Measurements from ENCODE around the gene ZNF76. TPM values are rescaled to one million over a fixed set of nuclear protein-coding genes. Genes with fewer than 3 reads are reported as not detected.

The ZNF76 gene
- 54.8 and 57.9 TPM in 2 replicates for total RNA-seq

- Mint-ChIP-seq H3K4me1 (peaks cover 53% of the 10 kb centered on the region), H3K27me3 (no peaks in the 10 kb centered on the region), H3K27ac (peak within 1 kb of the TSS; percentile 93), H3K4me3 (peak within 1 kb of the TSS; percentile 97), H3K36me3 (ENCODE audit: low read depth) (peaks cover 6% of the 10 kb centered on the region), H3K9me3 (no peaks in the 10 kb centered on the region)
- ATAC-seq (ENCODE audit: low read depth) (peak; percentile 81), DNase-seq (peak; percentile 89)
- CTCF ChIA-PET: interaction anchor here (0.7 to 1.8 kb wide), 7 partner anchors 14 to 832 kb away, joined by 3 to 6 read pairs (median 3); no protein-coding TSS in a partner anchor
- intact Hi-C loops (cut with micrococcal nuclease): loop anchor here (1.0 to 5.0 kb wide), 4 partner anchors 35 to 1689 kb away; partner anchors contain the start of genes ANKS1A and HMGA1
- TF ChIP-seq CTCF (IDR thresholded peaks at IDR 0.05): no peak
- POLR2A ChIA-PET: interaction anchor here (0.6 to 1.7 kb wide), 15 partner anchors 18 to 833 kb away, joined by 3 to 18 read pairs (median 4); partner anchors contain the start of genes ANKS1A, FANCE, RPS10 and SNRPC
These were observed at the start of gene ZNF76 for GRCh38 chr6:35259194-35259947. TSS of gene ZNF76 (plus strand) at chr6:35259735. CDS start at chr6:35281152, 21,417 bp downstream.

DNA sequence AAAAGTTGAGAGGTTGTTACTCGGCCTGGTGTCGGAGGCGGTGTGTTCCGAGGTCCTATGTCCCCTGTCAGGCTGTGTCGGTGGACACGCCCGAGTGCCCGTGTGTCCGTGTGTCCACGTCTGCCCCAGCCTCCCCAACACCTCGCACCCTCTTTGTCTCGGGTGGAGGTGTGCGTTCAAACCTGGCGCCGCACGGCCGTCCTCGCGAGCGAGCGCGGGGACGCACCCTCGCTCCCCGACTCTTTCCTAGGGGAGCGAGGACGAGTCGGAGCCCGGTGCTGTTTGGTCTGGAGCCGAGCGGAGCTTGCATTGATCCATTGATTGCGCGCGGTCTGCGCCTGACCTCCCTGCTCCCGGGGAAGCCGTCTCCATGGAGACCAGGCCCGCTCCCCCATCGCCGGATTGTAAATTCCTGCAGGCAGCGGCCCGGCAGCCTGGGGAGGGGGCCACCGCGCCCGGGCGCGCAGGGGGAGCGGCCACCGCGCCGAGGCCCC is 46.2 kb upstream of the ZNF76 start:
- ChIA-PET POLR2A (no interaction called here), CTCF (interaction anchor here (1.0 kb wide), 1 partner anchor 7 kb away, joined by 4 read pairs; no protein-coding TSS in a partner anchor)
- peaks cover 62% of the 10 kb centered on the region for H3K27me3 Mint-ChIP-seq
- H3K27ac Mint-ChIP-seq: no peak overlapping the region
- ATAC-seq (ENCODE audit: low read depth): no peak
- no peak for DNase-seq
- no peaks in the 10 kb centered on the region for H3K9me3 Mint-ChIP-seq
- peaks cover 9% of the 10 kb centered on the region for H3K4me1 Mint-ChIP-seq
- H3K4me3 Mint-ChIP-seq: peak overlapping the region; percentile 70
- no peaks in the 10 kb centered on the region for H3K36me3 Mint-ChIP-seq (ENCODE audit: low read depth)
- intact Hi-C loops (cut with micrococcal nuclease): no loop called here
- TF ChIP-seq CTCF (IDR thresholded peaks at IDR 0.05): no peak

- DNase-seq (peak; percentile 18), ATAC-seq (ENCODE audit: low read depth) (no peak)
- CTCF ChIA-PET: interaction anchor here (1.0 kb wide), 1 partner anchor 8 kb away, joined by 4 read pairs; no protein-coding TSS in a partner anchor
- H3K27me3 Mint-ChIP-seq: peaks cover 54% of the 10 kb centered on the region
- no peaks in the 10 kb centered on the region for H3K36me3 Mint-ChIP-seq (ENCODE audit: low read depth)
- peak within 1 kb of the TSS; percentile 70 for H3K4me3 Mint-ChIP-seq
- H3K9me3 Mint-ChIP-seq: no peaks in the 10 kb centered on the region
- TF ChIP-seq CTCF (IDR thresholded peaks at IDR 0.05): no peak
- no peak within 1 kb of the TSS for H3K27ac Mint-ChIP-seq
- intact Hi-C loops (cut with micrococcal nuclease): no loop called here
- POLR2A ChIA-PET: no interaction called here
- H3K4me1 Mint-ChIP-seq: peaks cover 9% of the 10 kb centered on the region
These were observed 45.4 kb upstream of the ZNF76 start, which contains the start of gene SCUBE3 for GRCh38 chr6:35213824-35214756. TSS of gene SCUBE3 (plus strand) at chr6:35213956. CDS start at chr6:35214419, 463 bp downstream.

GRCh38 chr6:35214869-35215664 is 44.5 kb upstream of the ZNF76 start:
- Mint-ChIP-seq H3K36me3 (ENCODE audit: low read depth) (no peaks in the 10 kb centered on the region), H3K4me3 (no peak overlapping the region), H3K4me1 (peaks cover 9% of the 10 kb centered on the region), H3K27me3 (peaks cover 53% of the 10 kb centered on the region), H3K27ac (no peak overlapping the region), H3K9me3 (no peaks in the 10 kb centered on the region)
- intact Hi-C loops (cut with micrococcal nuclease): no loop called here
- ChIA-PET CTCF (no interaction called here), POLR2A (no interaction called here)
- no peak for TF ChIP-seq CTCF (IDR thresholded peaks at IDR 0.05)
- no peak for ATAC-seq (ENCODE audit: low read depth)
- no peak for DNase-seq

Measured in activated B cell treated with CpG ODN at 0.5 μM for 24 hours (primary cell).